Right renal cortex interstitium (tissue), 3 donors: ENCODE results near the gene TMEM126A. TPM values are rescaled to one million over a fixed set of nuclear protein-coding genes. Genes with fewer than 3 reads are reported as not detected.

Experiments
- DNase-seq, 3 donors: peaks; one replicate each; pipeline ENCODE4 v3.0.0-alpha.2; 2013; ENCODE audit warnings: low read depth in 3 of 3, low spot score in 2 of 3
- polyA plus RNA-seq, 3 donors: library from polyadenylated mRNA; unstranded; fragments of 120-200 nt; gene quantifications; one replicate each; pipeline ENCODE4 v1.2.1, GENCODE V29; 2013; ENCODE audit not compliant: insufficient read length in 3 of 3

The TMEM126A gene
- polyA plus RNA-seq, 3 donors: 35.1 to 38.9 (median 38.3) TPM

DNA sequence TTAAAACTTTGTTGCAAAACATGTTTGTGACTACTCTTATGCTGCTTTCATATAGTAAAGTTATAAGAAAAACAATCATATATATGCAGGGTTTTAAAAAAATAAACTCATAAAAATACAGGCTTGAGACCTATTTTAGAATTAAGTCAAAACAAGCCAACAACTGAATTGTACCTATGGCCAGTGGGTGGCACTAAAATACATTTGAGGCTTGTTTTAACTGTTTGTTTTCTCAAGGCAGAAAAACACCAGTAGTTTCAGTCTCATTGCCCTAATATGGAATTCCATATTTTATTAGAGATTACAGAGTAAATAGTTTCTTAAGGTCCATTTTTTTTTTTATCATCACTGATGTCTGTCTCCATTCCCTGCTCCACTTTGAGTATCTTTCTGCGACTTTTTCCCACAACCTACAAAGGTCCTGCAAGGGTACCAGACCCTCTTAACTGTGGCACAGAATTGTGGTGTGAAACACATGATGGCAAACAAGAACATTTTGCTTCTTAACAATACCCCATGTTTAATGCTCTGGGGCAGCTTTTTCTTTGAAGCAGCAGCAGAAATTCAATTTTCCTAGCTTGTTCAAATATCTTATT is 46.7 kb downstream of the TMEM126A start:
- DNase-seq: no peak

DNA sequence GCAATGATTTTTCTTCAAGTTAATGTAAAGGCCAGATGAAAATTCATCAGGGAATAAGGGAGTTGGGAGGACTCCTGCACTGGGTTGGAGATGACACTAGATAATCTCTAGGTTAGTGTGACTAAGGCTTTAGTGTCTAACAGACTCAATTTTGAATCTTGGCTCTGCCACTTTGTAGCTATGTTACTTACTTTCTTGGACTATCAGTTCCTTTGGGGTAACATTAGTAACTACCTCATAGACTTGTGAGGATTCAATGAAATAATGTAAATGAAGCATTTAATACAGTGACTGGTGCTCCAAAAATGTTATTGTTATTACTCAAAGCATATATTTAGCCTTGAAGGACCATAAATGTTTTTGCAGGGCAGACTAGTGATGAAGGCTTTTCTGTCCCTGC is 47.8 kb downstream of the TMEM126A start:
- DNase-seq: no peak

DNA sequence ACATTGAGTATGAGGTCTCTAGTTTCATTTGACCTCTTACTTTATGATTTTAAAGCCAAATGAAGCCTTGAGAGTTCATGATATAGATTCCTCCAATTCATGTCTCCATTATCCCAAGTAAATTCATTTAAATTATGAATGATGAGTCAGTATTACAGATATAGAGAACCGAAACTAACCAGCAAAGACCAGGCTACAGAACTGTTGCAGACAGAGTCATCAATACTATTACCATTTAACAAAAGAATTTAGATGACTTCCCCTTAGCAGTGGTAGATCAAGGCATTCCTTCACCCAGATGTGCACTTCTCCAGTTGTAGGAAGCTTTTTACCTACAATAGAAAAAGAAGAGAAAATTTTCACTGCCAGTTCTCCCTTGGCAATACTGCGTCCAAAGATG is 50.0 kb downstream of the TMEM126A start:
- no peak for DNase-seq

DNA sequence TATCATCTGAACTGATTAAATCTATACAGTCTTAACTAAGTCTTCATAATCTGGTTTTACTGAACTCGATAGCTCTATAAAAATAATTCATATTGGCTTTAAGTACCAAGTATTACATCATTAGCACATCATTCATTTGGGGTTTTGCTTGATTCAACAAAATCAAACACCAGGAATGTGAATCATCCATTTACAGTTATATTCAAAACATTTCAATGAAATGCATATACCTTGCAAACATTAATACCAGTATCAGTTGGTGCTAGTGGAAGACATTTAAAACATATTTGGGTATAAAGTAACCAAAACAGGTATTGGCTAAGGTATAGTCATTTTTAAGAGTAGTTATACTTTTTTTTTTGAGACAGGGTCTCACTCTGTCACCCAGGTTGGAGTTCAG is 50.4 kb downstream of the TMEM126A start:
- no peak for DNase-seq

DNA sequence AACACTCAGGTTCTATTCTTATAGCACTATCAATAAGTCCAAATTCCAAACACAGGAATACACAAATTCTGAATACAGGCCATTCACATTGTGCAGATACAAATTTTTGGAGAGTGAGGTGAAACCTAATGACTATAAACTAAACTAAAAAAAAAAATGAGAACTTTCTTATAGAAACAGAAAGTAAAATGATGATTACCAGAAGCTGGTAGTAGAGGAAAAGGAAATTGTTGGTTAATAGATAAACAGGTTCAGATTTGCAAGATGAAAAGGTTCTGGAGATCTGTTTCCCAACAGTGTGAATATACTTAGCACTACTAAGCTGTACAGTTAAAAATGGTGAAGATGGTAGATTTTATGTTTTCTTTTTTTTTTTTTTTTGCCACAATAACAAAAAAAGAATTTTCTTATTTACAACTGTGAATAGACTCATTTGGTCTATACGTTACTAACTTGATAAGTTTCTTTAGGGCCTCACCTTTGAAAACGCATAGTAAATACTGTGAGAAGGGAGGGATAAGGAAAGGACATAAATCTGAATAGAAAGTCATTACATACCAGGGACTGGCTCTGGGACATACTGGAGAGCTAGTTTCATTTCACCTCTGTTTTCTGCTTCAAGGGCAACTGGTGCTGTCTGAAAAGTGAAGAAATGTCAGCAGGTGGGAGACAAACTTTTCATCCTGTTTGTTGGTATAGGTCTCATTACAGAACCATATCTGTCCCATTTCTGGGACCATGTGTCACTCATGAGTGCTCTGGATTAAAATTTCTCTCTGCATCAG is 52.4 kb downstream of the TMEM126A start:
- DNase-seq: no peak

DNA sequence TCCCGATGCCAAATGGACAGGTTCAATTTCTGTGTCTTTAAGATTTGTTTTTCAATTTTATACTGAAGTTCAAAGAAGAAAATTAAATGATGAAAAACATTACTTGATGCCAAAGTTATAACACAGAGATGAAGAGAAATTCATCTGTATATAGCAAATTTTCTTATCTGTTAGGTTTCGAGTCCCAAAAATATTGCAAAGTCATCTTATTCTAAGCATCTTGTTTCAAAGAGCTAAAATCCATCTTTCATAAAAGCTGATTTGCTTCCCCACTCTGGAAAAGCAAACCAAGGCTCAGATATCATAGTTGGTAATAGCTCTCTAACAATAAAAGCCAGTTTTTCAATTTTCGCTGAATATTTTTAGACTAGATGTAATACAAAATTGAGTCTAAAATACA is 57.2 kb downstream of the TMEM126A start:
- DNase-seq: no peak

DNA sequence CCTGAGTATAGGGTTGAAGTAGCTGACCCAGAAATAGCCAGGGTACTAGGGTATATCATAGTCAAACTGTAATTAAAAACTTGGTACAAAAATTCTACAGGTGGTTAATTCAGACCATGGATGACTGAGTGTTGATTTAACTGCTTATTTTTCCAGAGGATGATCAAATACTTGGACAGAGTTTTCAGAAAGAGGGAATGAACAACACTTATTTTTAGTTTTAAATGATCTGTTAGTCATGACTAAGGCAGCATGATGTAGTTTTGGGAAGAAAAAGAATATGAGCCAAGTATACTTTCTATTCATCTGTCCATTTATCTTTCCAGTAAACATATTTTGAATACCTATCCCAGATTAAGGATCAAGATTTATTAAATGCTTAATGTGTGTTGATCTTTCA is 58.0 kb downstream of the TMEM126A start:
- DNase-seq: no peak

Other genes starting within 250 kb of the TMEM126A start
- 10 to 100 TPM; 11.5 to 14.0 (median 13.3) TPM for gene DLG2, start 20.6 kb upstream of the TMEM126A start, polyA plus RNA-seq
- 10 to 100 TPM; 70.4 to 75.5 (median 72.2) TPM for gene TMEM126B, start 19.4 kb upstream of the TMEM126A start, polyA plus RNA-seq
- gene CREBZF, start 17.2 kb downstream of the TMEM126A start, polyA plus RNA-seq: 100 to 1,000 TPM in 2 of 3 donors, 10 to 100 TPM in 1; 94.2 to 116 (median 103) TPM
- 1 to 10 TPM; 4.4 to 5.7 (median 4.6) TPM for gene CCDC89, start 38.2 kb downstream of the TMEM126A start, polyA plus RNA-seq
- gene SYTL2, start 163.2 kb downstream of the TMEM126A start, polyA plus RNA-seq: 10 to 100 TPM; 69.4 to 76.6 (median 69.6) TPM
- gene CCDC83, start 207.4 kb downstream of the TMEM126A start, polyA plus RNA-seq: not detected